OCI-LY7 (cell line): ENCODE data around the gene POLR2I. TPM values are rescaled to one million over a fixed set of nuclear protein-coding genes. Genes with fewer than 3 reads are reported as not detected.

ENCODE experiments used
- BruUV-seq: library from RNA; stranded (reverse); fragments of 400-500 nt; replicated peaks from 2 replicates; lab custom pipeline; 2021; lab: Mats Ljungman, UMichigan
- CTCF ChIA-PET: fragments of 300-600 bp; sonication (Branson Sonifier 250); formaldehyde crosslinking; loops from one replicate; lab custom pipeline; 2022; ENCODE audit warnings: antibody characterized with exemption; ENCODE audit not compliant: unreplicated experiment; lab: Charles Lee
- POLR2A ChIA-PET: fragments of 300-600 bp; sonication (Branson Sonifier 250); formaldehyde crosslinking; loops from one replicate; lab custom pipeline; 2022; ENCODE audit warnings: antibody characterized with exemption; lab: Charles Lee
- DNase-seq: peaks from one replicate; pipeline ENCODE4 v3.0.0-alpha.2; 2015; ENCODE audit warnings: low spot score
- H2AFZ ChIP-seq: fragments of 200-600 bp; sonication (generic), shearing (Covaris generic); 2 replicates; pipeline ENCODE4 v1.6.1; 2014; ENCODE audit warnings: mild to moderate bottlenecking, antibody characterized with exemption, low read length, moderate library complexity
- H3K27ac ChIP-seq: fragments of 200-600 bp; sonication (generic); 2 replicates; pipeline ENCODE4 v1.5.1; 2014; ENCODE audit warnings: mixed run types, low read depth, mild to moderate bottlenecking, moderate library complexity, low read length, inconsistent platforms; ENCODE audit not compliant: poor library complexity, severe bottlenecking
- H3K36me3 ChIP-seq: fragments of 200-600 bp; sonication (generic); 2 replicates; pipeline ENCODE4 v1.6.1; 2014; ENCODE audit warnings: mild to moderate bottlenecking, antibody characterized with exemption, low read length, moderate library complexity, mixed read lengths; ENCODE audit not compliant: insufficient read depth
- H3K4me1 ChIP-seq: fragments of 200-600 bp; sonication (generic); 2 replicates; pipeline ENCODE4 v1.5.1; 2014; ENCODE audit warnings: mild to moderate bottlenecking, low read length; ENCODE audit not compliant: insufficient read depth, poor library complexity, severe bottlenecking
- H3K4me2 ChIP-seq: fragments of 200-600 bp; sonication (generic); 2 replicates; pipeline ENCODE4 v1.6.1; 2014; ENCODE audit warnings: mild to moderate bottlenecking, low read length
- H3K4me3 ChIP-seq: fragments of 200-600 bp; sonication (generic); 2 replicates; pipeline ENCODE4 v1.5.1; 2014; ENCODE audit warnings: mild to moderate bottlenecking, low read depth, low read length; ENCODE audit not compliant: poor library complexity, severe bottlenecking
- H3K79me2 ChIP-seq: fragments of 200-600 bp; sonication (generic); 2 replicates; pipeline ENCODE4 v1.6.1; 2016; ENCODE audit warnings: low read depth, mild to moderate bottlenecking, low read length, moderate library complexity, mixed read lengths; ENCODE audit not compliant: insufficient read depth
- H3K9me2 ChIP-seq: fragments of 200-600 bp; sonication (generic); 2 replicates; pipeline ENCODE4 v1.6.1; 2016; ENCODE audit warnings: mild to moderate bottlenecking, low read length, mixed read lengths; ENCODE audit not compliant: insufficient read depth
- H3K9me3 ChIP-seq: fragments of 200-600 bp; sonication (generic); 2 replicates; pipeline ENCODE4 v1.6.1; 2014; ENCODE audit warnings: mild to moderate bottlenecking, mixed run types, low read length, mixed read lengths
- H4K20me1 ChIP-seq: fragments of 200-600 bp; sonication (generic); 2 replicates; pipeline ENCODE4 v1.6.1; 2014; ENCODE audit warnings: mild to moderate bottlenecking, antibody characterized with exemption, low read length, moderate library complexity, mixed read lengths; ENCODE audit not compliant: insufficient read depth
- CTCF ChIP-seq: fragments of 200-600 bp; sonication (generic); conservative IDR thresholded peaks from 2 replicates; pipeline ENCODE4 v1.5.1; 2014; ENCODE audit warnings: mild to moderate bottlenecking, antibody characterized with exemption, low read length, moderate library complexity, mixed read lengths
- EZH2phosphoT487 ChIP-seq: fragments of 200-600 bp; sonication (generic); IDR thresholded peaks from 2 replicates; pipeline ENCODE4 v1.6.1; 2018; ENCODE audit warnings: low read depth, borderline replicate concordance, mild to moderate bottlenecking, mixed run types, antibody characterized with exemption, low read length, moderate library complexity, mixed read lengths
- intact Hi-C: fragments of 100-400 bp; cut with micrococcal nuclease; formaldehyde crosslinking; loops from one replicate; pipeline ENCODE4 v1.10.0; 2022; ENCODE audit not compliant: unreplicated experiment
- total RNA-seq, 2 experiments: library from RNA; depleted of rRNA in 1 of 2; stranded (reverse); fragments of >200 nt in 1 of 2; shearing (Covaris generic) in 1 of 2; gene quantifications; 2 replicates each; pipeline ENCODE4 v1.2.3, GENCODE V29; 2014 to 2022

The POLR2I gene
- total RNA-seq, 2 experiments from 2014 or later: 78.6 to 151 TPM

GRCh38 chr19:36151144-36152018, 36.7 kb upstream of the POLR2I start:
- no peaks in the 10 kb centered on the region for H3K79me2 ChIP-seq
- no peak overlapping the region for H3K4me3 ChIP-seq
- ChIA-PET CTCF (no interaction called here), POLR2A (no interaction called here)
- no peak overlapping the region for H3K27ac ChIP-seq
- intact Hi-C loops: no loop called here
- no peak for DNase-seq
- H3K9me2 ChIP-seq: no peaks in the 10 kb centered on the region
- H2AFZ ChIP-seq: no peak overlapping the region
- H3K36me3 ChIP-seq: peaks cover 41% of the 10 kb centered on the region
- no peak overlapping the region for H3K4me2 ChIP-seq
- H3K9me3 ChIP-seq: no peaks in the 10 kb centered on the region
- H3K4me1 ChIP-seq: no peaks in the 10 kb centered on the region
- no peaks in the 10 kb centered on the region for H4K20me1 ChIP-seq
- no peak for TF ChIP-seq CTCF
- no peak for TF ChIP-seq EZH2phosphoT487
- no TSS peak for BruUV-seq

- no TSS peak for BruUV-seq
- POLR2A ChIA-PET: no interaction called here
- intact Hi-C loops: no loop called here
- CTCF ChIA-PET: no interaction called here
- Histone ChIP-seq H3K9me3 (no peaks in the 10 kb centered on the region), H3K9me2 (no peaks in the 10 kb centered on the region), H3K79me2 (no peaks in the 10 kb centered on the region), H3K27ac (no peak overlapping the region), H2AFZ (no peak overlapping the region), H3K4me2 (no peak overlapping the region), H3K4me1 (no peaks in the 10 kb centered on the region), H3K4me3 (no peak overlapping the region), H3K36me3 (peaks cover 49% of the 10 kb centered on the region), H4K20me1 (no peaks in the 10 kb centered on the region)
- TF ChIP-seq EZH2phosphoT487: no peak
- TF ChIP-seq CTCF: no peak
- DNase-seq: no peak
Measured at GRCh38 chr19:36150586-36150985, 35.9 kb upstream of the POLR2I start.

GRCh38 chr19:36149673-36150406, 35.2 kb upstream of the POLR2I start:
- Histone ChIP-seq H3K9me2 (no peaks in the 10 kb centered on the region), H3K27ac (no peak overlapping the region), H2AFZ (no peak overlapping the region), H3K4me2 (no peak overlapping the region), H3K79me2 (no peaks in the 10 kb centered on the region), H3K36me3 (peaks cover 56% of the 10 kb centered on the region), H3K9me3 (no peaks in the 10 kb centered on the region), H4K20me1 (no peaks in the 10 kb centered on the region), H3K4me1 (no peaks in the 10 kb centered on the region), H3K4me3 (no peak overlapping the region)
- intact Hi-C loops: no loop called here
- ChIA-PET POLR2A (no interaction called here), CTCF (no interaction called here)
- TSS peak; percentile 80 for BruUV-seq
- DNase-seq: no peak
- TF ChIP-seq EZH2phosphoT487 (no peak), CTCF (no peak)
